NCI-H226 (cell line): Measurements from ENCODE around the gene CASTOR1.
A peak's percentile ranks its signal among the peaks of the same experiment; 100 is the strongest.

Experiments used
- DNase-seq: peaks from one replicate; pipeline ENCODE4 v3.0.0-alpha.2; 2015

CASTOR1 gene

GRCh38 chr22:30261134-30261533 is 28.2 kb downstream of the CASTOR1 start:
- no peak for DNase-seq

- no peak for DNase-seq
These were observed 28.6 kb downstream of the CASTOR1 start for GRCh38 chr22:30260682-30261081.

GRCh38 chr22:30260276-30260675 is 29.0 kb downstream of the CASTOR1 start:
- DNase-seq: no peak

GRCh38 chr22:30254314-30254713 is 35.0 kb downstream of the CASTOR1 start:
- DNase-seq: no peak

- no peak for DNase-seq
These were observed 36.0 kb downstream of the CASTOR1 start for GRCh38 chr22:30253205-30253852.

GRCh38 chr22:30252411-30253204 is 36.7 kb downstream of the CASTOR1 start:
- no peak for DNase-seq

- DNase-seq: peak; percentile 47
These were observed 37.6 kb downstream of the CASTOR1 start for GRCh38 chr22:30251711-30252110.

- peak; percentile 80 for DNase-seq
These were observed 38.5 kb downstream of the CASTOR1 start for GRCh38 chr22:30250661-30251267.

GRCh38 chr22:30250039-30250565 is 39.2 kb downstream of the CASTOR1 start:
- DNase-seq: peak; percentile 11

- no peak for DNase-seq
These were observed 40.0 kb downstream of the CASTOR1 start for GRCh38 chr22:30249049-30250038.

- DNase-seq: no peak
These were observed 40.8 kb downstream of the CASTOR1 start for GRCh38 chr22:30248484-30248883.

- no peak for DNase-seq
These were observed 41.3 kb downstream of the CASTOR1 start for GRCh38 chr22:30247974-30248373.

GRCh38 chr22:30247561-30247960 is 41.7 kb downstream of the CASTOR1 start:
- DNase-seq: no peak

GRCh38 chr22:30246814-30247376 is 42.4 kb downstream of the CASTOR1 start:
- peak; percentile 57 for DNase-seq

GRCh38 chr22:30245985-30246813 is 43.1 kb downstream of the CASTOR1 start, which contains the start of gene LIF:
Gene LIF, minus strand, starts transcription at chr22:30246759. Its CDS starts 64 bp downstream, at chr22:30246695.
- DNase-seq: peak; percentile 39

GRCh38 chr22:30245181-30245984 is 43.9 kb downstream of the CASTOR1 start:
- DNase-seq: no peak

GRCh38 chr22:30244641-30245040 is 44.7 kb downstream of the CASTOR1 start:
- no peak for DNase-seq

GRCh38 chr22:30244066-30244465 is 45.2 kb downstream of the CASTOR1 start:
- DNase-seq: no peak

- DNase-seq: no peak
These were observed 45.6 kb downstream of the CASTOR1 start for GRCh38 chr22:30243661-30244060.
